Endothelial cell of coronary artery (primary cell): ENCODE results near the gene ABCA2. TPM values are rescaled to one million over a fixed set of nuclear protein-coding genes. Genes with fewer than 3 reads are reported as not detected.

Experiments
- total RNA-seq: library from RNA; depleted of rRNA; stranded (reverse); fragments of >200 nt; gene quantifications from 2 replicates; pipeline ENCODE4 v1.2.3, GENCODE V29; 2014

ABCA2 gene
- total RNA-seq, 1 donor from 2014 or later, result 11.0 TPM

Other genes starting within 250 kb of the ABCA2 start
- gene TMEM141, start 236.9 kb downstream of the ABCA2 start, total RNA-seq, result 73.7 and 78.5 TPM in 2 replicates
- under 0.01 and 1.1 TPM in 2 replicates for gene CCDC183, start 231.9 kb downstream of the ABCA2 start, total RNA-seq
- gene RABL6, start 220.3 kb downstream of the ABCA2 start, total RNA-seq, result 73.3 and 80.5 TPM in 2 replicates
- 0.45 and 2.2 TPM in 2 replicates for gene AJM1, start 185.8 kb downstream of the ABCA2 start, total RNA-seq
- 189 and 196 TPM in 2 replicates for gene PHPT1, start 178.8 kb downstream of the ABCA2 start, total RNA-seq
- gene MAMDC4, start 175.9 kb downstream of the ABCA2 start, total RNA-seq, result 0.81 and 4.9 TPM in 2 replicates
- 442 and 468 TPM in 2 replicates for gene EDF1, start 161.9 kb downstream of the ABCA2 start, total RNA-seq
- 11.6 and 16.9 TPM in 2 replicates for gene TRAF2, start 141.7 kb downstream of the ABCA2 start, total RNA-seq
- 154 and 194 TPM in 2 replicates for gene FBXW5, start 83.5 kb downstream of the ABCA2 start, total RNA-seq
- gene C8G, start 83.0 kb downstream of the ABCA2 start, total RNA-seq, result 0.19 and 0.72 TPM in 2 replicates
- 0.09 TPM in 1 of 2 replicates, not detected in the other for gene LCN12, start 76.0 kb downstream of the ABCA2 start, total RNA-seq
- gene PTGDS, start 50.7 kb downstream of the ABCA2 start, total RNA-seq, result 0.56 TPM in 1 of 2 replicates, not detected in the other
- gene LCNL1, start 45.2 kb downstream of the ABCA2 start, total RNA-seq, result 0.19 TPM in 1 of 2 replicates, not detected in the other
- gene PAXX, start 35.8 kb downstream of the ABCA2 start, total RNA-seq, result 14.8 and 18.4 TPM in 2 replicates
- 0.90 and 7.6 TPM in 2 replicates for gene CLIC3, start 31.7 kb downstream of the ABCA2 start, total RNA-seq
- not detected in 2 replicates for gene FUT7, start 3.9 kb upstream of the ABCA2 start, total RNA-seq
- 29.4 and 39.3 TPM in 2 replicates for gene NPDC1, start 17.9 kb upstream of the ABCA2 start, total RNA-seq
- not detected in 2 replicates for gene ENTPD2, start 25.8 kb upstream of the ABCA2 start, total RNA-seq
- 5.5 and 15.9 TPM in 2 replicates for gene SAPCD2, start 42.3 kb upstream of the ABCA2 start, total RNA-seq
- gene UAP1L1, start 49.3 kb upstream of the ABCA2 start, total RNA-seq, result 8.7 and 11.6 TPM in 2 replicates
- gene MAN1B1, start 58.7 kb upstream of the ABCA2 start, total RNA-seq, result 54.5 and 71.4 TPM in 2 replicates
- gene DPP7, start 86.5 kb upstream of the ABCA2 start, total RNA-seq, result 76.0 and 87.4 TPM in 2 replicates
- gene GRIN1, start 110.9 kb upstream of the ABCA2 start, total RNA-seq, result under 0.01 and 0.09 TPM in 2 replicates
- gene LRRC26, start 141.8 kb upstream of the ABCA2 start, total RNA-seq, result not detected in 2 replicates
- not detected in 2 replicates for gene TMEM210, start 143.8 kb upstream of the ABCA2 start, total RNA-seq
- 21.3 and 26.8 TPM in 2 replicates for gene ANAPC2, start 160.3 kb upstream of the ABCA2 start, total RNA-seq
- gene SSNA1, start 160.4 kb upstream of the ABCA2 start, total RNA-seq, result 108 and 110 TPM in 2 replicates
- 4.4 and 5.6 TPM in 2 replicates for gene TPRN, start 172.5 kb upstream of the ABCA2 start, total RNA-seq
- gene TMEM203, start 177.4 kb upstream of the ABCA2 start, total RNA-seq, result 22.7 and 26.8 TPM in 2 replicates
- 2.7 and 3.7 TPM in 2 replicates for gene NDOR1, start 177.5 kb upstream of the ABCA2 start, total RNA-seq
- gene RNF208, start 194.0 kb upstream of the ABCA2 start, total RNA-seq, result 0.09 and 0.19 TPM in 2 replicates
- gene CYSRT1, start 196.9 kb upstream of the ABCA2 start, total RNA-seq, result 0.19 and 0.45 TPM in 2 replicates
- under 0.01 TPM in 1 of 2 replicates, not detected in the other for gene RNF224, start 199.3 kb upstream of the ABCA2 start, total RNA-seq
- not detected in 2 replicates for gene SLC34A3, start 202.7 kb upstream of the ABCA2 start, total RNA-seq
- 208 and 307 TPM in 2 replicates for gene TUBB4B, start 213.1 kb upstream of the ABCA2 start, total RNA-seq
- not detected in 2 replicates for gene STPG3, start 223.0 kb upstream of the ABCA2 start, total RNA-seq
- 63.9 and 65.0 TPM in 2 replicates for gene NELFB, start 227.1 kb upstream of the ABCA2 start, total RNA-seq
- gene TOR4A, start 249.5 kb upstream of the ABCA2 start, total RNA-seq, result 27.3 and 27.6 TPM in 2 replicates